HepG2 (cell line): ENCODE results near the gene CDC34. TPM values are rescaled to one million over a fixed set of nuclear protein-coding genes. Genes with fewer than 3 reads are reported as not detected.

ENCODE experiments used
- AKNA ChIP-seq: sonication (generic); formaldehyde crosslinking; IDR thresholded peaks from 2 replicates; pipeline ENCODE4 v1.4.0; 2020; ENCODE audit warnings: missing genetic modification reagents, borderline replicate concordance
- DMAP1 ChIP-seq: IDR thresholded peaks from 2 replicates; pipeline ENCODE4 v1.6.1; 2016
- DNMT3B ChIP-seq: conservative IDR thresholded peaks from 2 replicates; pipeline ENCODE4 v1.6.1; 2016; ENCODE audit warnings: missing biosample characterization, control low read depth
- IRF2 ChIP-seq: IDR thresholded peaks from 2 replicates; pipeline ENCODE4 v1.6.1; 2018; ENCODE audit warnings: missing genetic modification reagents, missing compliant biosample characterization
- MED13 ChIP-seq: sonication (generic); formaldehyde crosslinking; IDR thresholded peaks from 2 replicates; pipeline ENCODE4 v1.5.0; 2020; ENCODE audit warnings: missing genetic modification reagents
- NFE2 ChIP-seq: sonication (generic); formaldehyde crosslinking; IDR thresholded peaks from 2 replicates; pipeline ENCODE4 v1.4.0; 2020; ENCODE audit warnings: missing genetic modification reagents
- NFKBIZ ChIP-seq: IDR thresholded peaks from 2 replicates; pipeline ENCODE4 v1.6.1; 2018; ENCODE audit warnings: missing genetic modification reagents, missing compliant biosample characterization
- PHF5A ChIP-seq: IDR thresholded peaks from one replicate; pipeline ENCODE4 v1.6.1; 2018; ENCODE audit warnings: low read depth, missing genetic modification reagents; ENCODE audit not compliant: unreplicated experiment
- POLR2A ChIP-seq, 2 experiments: IDR thresholded peaks; 2 replicates each; pipeline ENCODE4 v1.6.1; 2011; ENCODE audit warnings: low read depth in 2 of 2, low read length in 2 of 2, mild to moderate bottlenecking in 1 of 2, moderate library complexity in 1 of 2; ENCODE audit not compliant: insufficient read depth in 1 of 2
- RBM39 ChIP-seq: fragments of 200-400 bp; formaldehyde crosslinking; IDR thresholded peaks from one replicate; pipeline ENCODE4 v1.6.1; 2018; ENCODE audit warnings: antibody characterized with exemption, mild to moderate bottlenecking, low read depth, low read length; ENCODE audit not compliant: poor library complexity, severe bottlenecking
- SALL1 ChIP-seq: sonication (generic); formaldehyde crosslinking; IDR thresholded peaks from 2 replicates; pipeline ENCODE4 v1.8.0; 2022; ENCODE audit warnings: mild to moderate bottlenecking, missing genetic modification reagents
- SKI ChIP-seq: fragments of 450-650 bp; IDR thresholded peaks from one replicate; pipeline ENCODE4 v1.6.1; 2018; ENCODE audit warnings: mild to moderate bottlenecking; ENCODE audit not compliant: partially characterized antibody
- SMARCC2 ChIP-seq: fragments of 450-650 bp; IDR thresholded peaks from 2 replicates; pipeline ENCODE4 v1.6.1; 2017; ENCODE audit warnings: antibody characterized with exemption, mild to moderate bottlenecking
- SOX13 ChIP-seq, 3 experiments: fragments of 450-650 bp in 1 of 3; sonication (generic) in 1 of 3; formaldehyde crosslinking in 1 of 3; IDR thresholded peaks in 2 of 3; conservative IDR thresholded peaks in 1 of 3; 2 replicates each; pipeline versions ENCODE4 v1.5.0 to v1.6.1; 2016 to 2020; ENCODE audit warnings: antibody characterized with exemption in 1 of 3, mild to moderate bottlenecking in 1 of 3, missing compliant biosample characterization in 1 of 3, missing genetic modification reagents in 1 of 3, moderate library complexity in 1 of 3
- TBX2 ChIP-seq: sonication (generic); formaldehyde crosslinking; IDR thresholded peaks from 2 replicates; pipeline ENCODE4 v1.5.0; 2020; ENCODE audit warnings: missing genetic modification reagents, mild to moderate bottlenecking, borderline replicate concordance
- TP53 ChIP-seq: sonication (generic); formaldehyde crosslinking; conservative IDR thresholded peaks from 2 replicates; pipeline ENCODE4 v1.4.0; 2020; ENCODE audit warnings: missing genetic modification reagents
- YEATS4 ChIP-seq: sonication (generic); formaldehyde crosslinking; IDR thresholded peaks from 2 replicates; pipeline ENCODE4 v1.4.0; 2020; ENCODE audit warnings: missing genetic modification reagents, borderline replicate concordance
- ZBTB42 ChIP-seq: sonication (generic); formaldehyde crosslinking; IDR thresholded peaks from 2 replicates; pipeline ENCODE4 v1.5.0; 2020; ENCODE audit warnings: mild to moderate bottlenecking, missing genetic modification reagents
- ZNF263 ChIP-seq: sonication (generic); formaldehyde crosslinking; IDR thresholded peaks from 2 replicates; pipeline ENCODE4 v1.4.0; 2020; ENCODE audit warnings: missing genetic modification reagents
- ZNF430 ChIP-seq: sonication (generic); formaldehyde crosslinking; IDR thresholded peaks from 2 replicates; pipeline ENCODE4 v1.9.0; 2021; ENCODE audit warnings: mild to moderate bottlenecking, missing genetic modification reagents
- ZNF503 ChIP-seq: sonication (generic); formaldehyde crosslinking; IDR thresholded peaks from 2 replicates; pipeline ENCODE4 v1.4.0; 2020; ENCODE audit warnings: missing genetic modification reagents
- ZNF713 ChIP-seq: sonication (generic); formaldehyde crosslinking; IDR thresholded peaks from 2 replicates; pipeline ENCODE4 v1.4.0; 2020; ENCODE audit warnings: mild to moderate bottlenecking, missing genetic modification reagents
- ZNF724P ChIP-seq: sonication (generic); formaldehyde crosslinking; IDR thresholded peaks from 2 replicates; pipeline ENCODE4 v1.8.0; 2022; ENCODE audit warnings: missing genetic modification reagents, borderline replicate concordance
- ZNF780A ChIP-seq: sonication (generic); formaldehyde crosslinking; IDR thresholded peaks from 2 replicates; pipeline ENCODE4 v1.8.0; 2022; ENCODE audit warnings: mild to moderate bottlenecking, missing genetic modification reagents, moderate library complexity
- ZNF816 ChIP-seq: sonication (generic); formaldehyde crosslinking; IDR thresholded peaks from 2 replicates; pipeline ENCODE4 v1.8.0; 2022; ENCODE audit warnings: missing genetic modification reagents, mild to moderate bottlenecking, borderline replicate concordance
- polyA plus RNA-seq, 8 experiments: library from polyadenylated mRNA; depleted of rRNA in 3 of 8; stranded (reverse) in 7 of 8; unstranded in 1 of 8; fragments of >200 nt; fragmentation: Illumina TruSeq in 4 of 8; extraction: Trizol in 4 of 8; gene quantifications; 2 replicates each; pipeline versions ENCODE4 v1.2.1 to v1.2.3, GENCODE V29; 2011 to 2016; ENCODE audit warnings: low read depth in 4 of 8, missing spikeins in 1 of 8, mixed read lengths in 1 of 8; ENCODE audit not compliant: insufficient read depth in 1 of 8
- total RNA-seq, 5 experiments: library from RNA; depleted of rRNA; stranded (reverse); fragments of >200 nt; fragmentation: Illumina TruSeq; extraction: Trizol; gene quantifications; 2 replicates each; pipeline ENCODE4 v1.2.3, GENCODE V29; 2016; ENCODE audit warnings: low read depth in 1 of 5

CDC34 gene
- total and polyA plus RNA-seq, 2 of the 13 experiments (the other 11 are each of a cell fraction or from before 2014, with no cell fraction given), result 138 to 150 TPM

GRCh38 chr19:556611-557382 is 25.2 kb downstream of the CDC34 start (continued):
- TF ChIP-seq AKNA (CRISPR knock-in tag), result no peak
- TF ChIP-seq NFE2 (CRISPR knock-in tag), result no peak
- TF ChIP-seq DNMT3B (CRISPR knock-in tag), result no peak
- TF ChIP-seq ZBTB42 (CRISPR knock-in tag), result no peak
- TF ChIP-seq ZNF780A (CRISPR knock-in tag), result no peak
- TF ChIP-seq MED13 (CRISPR knock-in tag), result no peak
- TF ChIP-seq ZNF503 (CRISPR knock-in tag), result peak; percentile 42; the same call in 1 of the 2 replicates
- no peak for TF ChIP-seq ZNF430 (CRISPR knock-in tag)
- no peak for TF ChIP-seq RBM39
- TF ChIP-seq ZNF713 (CRISPR knock-in tag), result no peak
- no peak for TF ChIP-seq SKI
- no peak for TF ChIP-seq PHF5A (CRISPR knock-in tag)
- TF ChIP-seq SOX13 (IDR thresholded peaks at IDR 0.05), result no peak
- 0 out of 4 replicates have a peak, but pooled peaks of 1 of the 2 experiments have one; percentile 16 for TF ChIP-seq SOX13 (CRISPR knock-in tag; conservative IDR thresholded peaks at IDR 0.05 in 1 of 2, IDR thresholded peaks at IDR 0.05 in 1 of 2)
- TF ChIP-seq ZNF263 (CRISPR knock-in tag), result peak; percentile 45; the same call in 1 of the 2 replicates
- no peak for TF ChIP-seq SMARCC2
- TF ChIP-seq TBX2 (CRISPR knock-in tag), result no peak
- peak; percentile 33; the same call in 1 of the 2 replicates for TF ChIP-seq DMAP1
- TF ChIP-seq ZNF724P (CRISPR knock-in tag), result 0 out of 2 replicates have a peak, but pooled peaks have one; percentile 30
- TF ChIP-seq SALL1 (CRISPR knock-in tag), result no peak
- peak; percentile 48; the same call in 1 of the 2 replicates for TF ChIP-seq ZNF816
- no peak for TF ChIP-seq IRF2 (CRISPR knock-in tag)
- TF ChIP-seq YEATS4, result peak; percentile 55; the same call in 1 of the 2 replicates
- TF ChIP-seq POLR2A (IDR thresholded peaks at IDR 0.05; ENCODE audit: insufficient read depth in 1 of 2, low read depth in 2 of 2, low read length in 2 of 2), result peak in 1 of 2 experiments; percentile 46; a peak in 1 of 4 replicates
- no peak for TF ChIP-seq NFKBIZ (CRISPR knock-in tag)
- no peak for TF ChIP-seq TP53
